Heart left ventricle (tissue), 16 donors: Measurements from ENCODE around the gene DDX3X. TPM values are rescaled to one million over a fixed set of nuclear protein-coding genes. Genes with fewer than 3 reads are reported as not detected.

Source experiments
- ATAC-seq, 4 donors: fragments of 200-7000 bp; cut with Tn5 transposase; one replicate each; pipeline ENCODE4 v1.9.1; 2020 to 2022; ENCODE audit warnings: moderate library complexity in 4 of 4, mild to moderate bottlenecking in 3 of 4, moderate number of reproducible peaks in 1 of 4
- DNase-seq, 5 donors: peaks; one replicate each; pipeline ENCODE4 v3.0.0-alpha.2; 2020
- H3K27ac ChIP-seq, 12 donors: fragments of 200-600 bp; sonication (generic) in 4 of 12; one replicate each; pipeline versions ENCODE4 v1.5.0 to v1.8.0; 2016 to 2022; ENCODE audit warnings: mild to moderate bottlenecking in 2 of 12
- H3K27me3 ChIP-seq, 9 donors: fragments of 200-600 bp; sonication (generic) in 2 of 9; one replicate each; pipeline versions ENCODE4 v1.5.1 to v1.8.0; 2016 to 2022; ENCODE audit warnings: mild to moderate bottlenecking in 3 of 9
- H3K36me3 ChIP-seq, 9 donors: fragments of 200-600 bp; sonication (generic) in 2 of 9; one replicate each; pipeline versions ENCODE4 v1.5.0 to v1.8.0; 2018 to 2022; ENCODE audit warnings: mild to moderate bottlenecking in 2 of 9
- H3K4me1 ChIP-seq, 12 donors: fragments of 200-600 bp; sonication (generic) in 4 of 12; one replicate each; pipeline versions ENCODE4 v1.5.0 to v1.8.0; 2016 to 2022; ENCODE audit warnings: mild to moderate bottlenecking in 3 of 12
- H3K4me3 ChIP-seq, 12 donors: fragments of 200-600 bp; sonication (generic) in 4 of 12; one replicate each; pipeline versions ENCODE4 v1.5.0 to v1.8.0; 2017 to 2022; ENCODE audit warnings: mild to moderate bottlenecking in 9 of 12, moderate library complexity in 4 of 12
- H3K9me3 ChIP-seq, 12 donors: fragments of 200-600 bp; sonication (generic) in 4 of 12; one replicate each; pipeline versions ENCODE4 v1.5.0 to v1.8.0; 2016 to 2022; ENCODE audit warnings: mild to moderate bottlenecking in 1 of 12
- CTCF ChIP-seq, 12 donors: fragments of 200-600 bp; sonication (generic) in 4 of 12; IDR thresholded peaks; one replicate each; pipeline versions ENCODE4 v1.5.0 to v1.8.0; 2018 to 2022; ENCODE audit warnings: antibody characterized with exemption in 12 of 12, mild to moderate bottlenecking in 5 of 12
- POLR2A ChIP-seq, 2 donors: fragments of 450-650 bp; IDR thresholded peaks; one replicate each; pipeline ENCODE4 v1.6.1; 2017; ENCODE audit warnings: antibody characterized with exemption in 2 of 2, mild to moderate bottlenecking in 2 of 2, moderate library complexity in 2 of 2
- WGBS, 4 donors: extraction: QIAGEN DNeasy Blood & Tissue Kit in 2 of 4; methylation state at CpG; one replicate each; pipeline versions ENCODE4 v1.1.5 to v1.1.7; 2013 to 2018; 5-methylcytosine and 5-hydroxymethylcytosine counted together
- intact Hi-C, 10 donors: fragments of 100-400 bp; cut with DNase I; formaldehyde crosslinking; loops; one replicate each; pipeline versions ENCODE4 v1.11.1 to v1.14.2; 2022
- polyA plus RNA-seq, 2 donors: library from polyadenylated mRNA; stranded (reverse); fragments of 200-250 nt; gene quantifications; one replicate each; pipeline ENCODE4 v1.2.3, GENCODE V29; 2013
- total RNA-seq, 9 donors: library from RNA; depleted of rRNA in 2 of 9; stranded (reverse); fragments of >200 nt in 2 of 9; fragmentation: NEBNext Ultra II Directional in 3 of 9; extraction: Animal tissue kit (Norgen Biotek cat#: 25700) in 3 of 9; gene quantifications; one replicate each; pipeline versions ENCODE4 v1.1.0 to v1.2.4, GENCODE V29; 2016 to 2023
- donor health status: ischemic (EF 13 %, LVEDD 7.1; RV severe dilation, severe dysfunction).
- donor health status: healthy with polysubstance abuse.
- donor health status: DM: no; HTN: yes; CAD: no.
- donor health status: DM: no; HTN: no; CAD: no.
- donor health status: ischemic (EF 25% LVEDD 6.9; RV normal size, moderate dysfunction).
- donor health status: ischemic (EF 25% LVEDD 5.7; RV mildly dilated, moderate dysfunction).
- donor health status: healthy.
- donor health status: DM: yes; HTN: yes; CAD: no.
- donor health status: ischemic (EF 35%, LVEDD 5.7; RV mildly dilated, moderate dysfunction).
- donor health status: nonischemic (EF 11% LVEDD 7.7; RV severe dilation, severe dysfunction).
- donor health status: DM: yes; HTN: yes; CAD: no.
- donor health status: PGD.
- donor health status: ischemic (EF 29% LVEDD 5.4; RV normal size, mild dysfunction).
- donor health status: nonischemic (EF 23%, LVEDD 6.1; RV moderate dilation, normal function).

Gene DDX3X
- total and polyA plus RNA-seq, 11 donors: 34.3 to 272 (median 170) TPM

- Histone ChIP-seq H3K9me3 (no peaks in the 10 kb centered on the region), H3K4me3 (no peak overlapping the region), H3K27ac (no peak overlapping the region), H3K36me3 (peaks cover 0 to 77% (median 66%) of the 10 kb centered on the region in 9 donors), H3K27me3 (no peaks in the 10 kb centered on the region), H3K4me1 (peaks cover 0 to 21% (median 5%) of the 10 kb centered on the region in 12 donors)
- ATAC-seq: no peak
- WGBS, 4 donors: 87 to 93% (median 92%) methylated on average over 4 of the region's 4 CpGs
- no peak for TF ChIP-seq CTCF (IDR thresholded peaks at IDR 0.05)
- TF ChIP-seq POLR2A (IDR thresholded peaks at IDR 0.05): no peak
- intact Hi-C loops: loop anchor here in 1 of 10 donors (1.0 kb wide), 1 partner anchor 9 kb away; no protein-coding TSS in a partner anchor
- no peak for DNase-seq
Observed at GRCh38 chrX:41348551-41348950, 14.6 kb downstream of the DDX3X start.

GRCh38 chrX:41350150-41350975 lies 16.4 kb downstream of the DDX3X start:
- no peaks in the 10 kb centered on the region for H3K27me3 ChIP-seq
- no peak overlapping the region for H3K4me3 ChIP-seq
- intact Hi-C loops: no loop called here
- no peak overlapping the region for H3K27ac ChIP-seq
- 72 to 82% (median 77%) methylated on average over 6 of the region's 6 CpGs for WGBS, 4 donors
- H3K4me1 ChIP-seq: peaks cover 0 to 21% (median 5%) of the 10 kb centered on the region in 12 donors
- H3K9me3 ChIP-seq: no peaks in the 10 kb centered on the region
- peaks cover 0 to 59% (median 47%) of the 10 kb centered on the region in 9 donors for H3K36me3 ChIP-seq
- peak in 3 of 4 donors; percentile 15 to 33 (median 29) for ATAC-seq
- no peak for TF ChIP-seq POLR2A (IDR thresholded peaks at IDR 0.05)
- TF ChIP-seq CTCF (IDR thresholded peaks at IDR 0.05): no peak
- DNase-seq: no peak

GRCh38 chrX:41350976-41351569 lies 17.1 kb downstream of the DDX3X start:
- TF ChIP-seq POLR2A (IDR thresholded peaks at IDR 0.05) (no peak), CTCF (IDR thresholded peaks at IDR 0.05) (no peak)
- DNase-seq (no peak), ATAC-seq (peak; percentile 49 to 68 (median 60))
- Histone ChIP-seq H3K36me3 (peaks cover 0 to 51% (median 40%) of the 10 kb centered on the region in 9 donors), H3K9me3 (no peaks in the 10 kb centered on the region), H3K4me1 (peaks cover 0 to 21% (median 5%) of the 10 kb centered on the region in 12 donors), H3K27me3 (no peaks in the 10 kb centered on the region), H3K27ac (peak overlapping the region in 4 of 12 donors; percentile 12 to 39 (median 27)), H3K4me3 (no peak overlapping the region)
- intact Hi-C loops: no loop called here
- 26 to 58% (median 41%) methylated on average over 3 of the region's 3 CpGs for WGBS, 4 donors

- ATAC-seq: no peak
- Histone ChIP-seq H3K27ac (peak overlapping the region in 1 of 12 donors; percentile 24), H3K36me3 (peaks cover 0 to 43% (median 32%) of the 10 kb centered on the region in 9 donors), H3K4me3 (no peak overlapping the region), H3K4me1 (peaks cover 0 to 21% (median 5%) of the 10 kb centered on the region in 12 donors), H3K27me3 (no peaks in the 10 kb centered on the region), H3K9me3 (no peaks in the 10 kb centered on the region)
- TF ChIP-seq POLR2A (IDR thresholded peaks at IDR 0.05): no peak
- no peak for TF ChIP-seq CTCF (IDR thresholded peaks at IDR 0.05)
- intact Hi-C loops: no loop called here
- WGBS, 4 donors: 34 to 74% (median 60%) methylated on average over 3 of the region's 3 CpGs
- DNase-seq: no peak
Observed at GRCh38 chrX:41351923-41352322, 18.0 kb downstream of the DDX3X start.
